ENCODE results near the gene TAGLN2. TPM values are rescaled to one million over a fixed set of nuclear protein-coding genes. Genes with fewer than 3 reads are reported as not detected.

The TAGLN2 gene
- total and polyA plus RNA-seq, 9 of the 15 experiments (the other 6 are each of a cell fraction or from before 2014, with no cell fraction given) = 192 to 683 (median 455) TPM

GRCh38 chr1:159879977-159880376, 45.3 kb downstream of the TAGLN2 start (continued):
- TF ChIP-seq ZNF592 (IDR thresholded peaks at IDR 0.05) (peak; percentile 39; the same call in 1 of the 2 replicates), FOXA1 (IDR thresholded peaks at IDR 0.05; ENCODE audit: borderline replicate concordance) (no peak), ARID1B (IDR thresholded peaks at IDR 0.05) (peak; percentile 55), EP300 (IDR thresholded peaks at IDR 0.05; ENCODE audit: low read length) (peak; percentile 37; the same call in 1 of the 2 replicates), ZNF121 (CRISPR knock-in tag; conservative IDR thresholded peaks at IDR 0.05) (no peak), SMARCE1 (IDR thresholded peaks at IDR 0.05) (0 out of 2 replicates have a peak, but pooled peaks have one; percentile 43), KHSRP (IDR thresholded peaks at IDR 0.05) (no peak), ZNF740 (CRISPR knock-in tag; IDR thresholded peaks at IDR 0.05) (no peak), ZNF740 (tag; IDR thresholded peaks at IDR 0.05) (no peak), TRIM24 (IDR thresholded peaks at IDR 0.05) (peak; percentile 67 to 77), MAFK (IDR thresholded peaks at IDR 0.05; ENCODE audit: low read length) (peak; percentile 94), TBP (optimal IDR thresholded peaks at IDR 0.05; ENCODE audit: low read depth, low read length) (no peak), ZNF282 (CRISPR knock-in tag; IDR thresholded peaks at IDR 0.05) (no peak), CREBBP (IDR thresholded peaks at IDR 0.05; ENCODE audit: low read depth, low read length) (no peak), PTTG1 (tag; IDR thresholded peaks at IDR 0.05; ENCODE audit: low read depth) (no peak), ZBED1 (IDR thresholded peaks at IDR 0.05) (no peak), HCFC1 (IDR thresholded peaks at IDR 0.05; ENCODE audit: low read depth, low read length) (no peak), PHB (CRISPR knock-in tag; IDR thresholded peaks at IDR 0.05) (no peak)
